ENCODE data around the gene KLHL40.

The KLHL40 gene

DNA sequence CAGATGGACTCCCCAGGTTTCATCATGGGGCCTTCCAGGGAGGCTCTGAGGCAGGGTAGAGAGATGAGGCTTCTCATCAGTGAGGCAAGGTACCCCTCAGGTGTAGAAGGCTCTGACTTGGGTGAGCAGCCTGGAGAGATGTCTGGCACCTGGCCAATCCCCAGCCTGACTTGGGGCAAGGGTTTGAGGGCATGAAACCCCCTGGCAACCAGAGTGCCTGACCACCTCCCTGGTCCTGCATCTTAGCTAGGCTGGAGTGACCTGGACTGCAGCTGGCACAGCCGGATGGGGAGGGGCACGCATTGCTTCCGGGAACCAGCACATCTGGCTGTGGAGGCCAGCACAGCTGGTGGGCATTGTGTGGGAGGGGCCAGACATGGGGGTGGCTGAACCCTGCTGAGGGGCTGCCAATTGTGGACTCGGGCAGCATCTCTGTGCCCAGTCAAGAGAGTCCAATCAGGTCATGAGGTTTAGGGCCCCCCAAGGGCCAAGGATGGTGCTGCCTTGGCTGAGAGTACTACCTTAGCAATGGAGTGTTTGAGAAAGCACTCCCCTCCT is 29.9 kb upstream of the KLHL40 start:
- CTCF ChIA-PET, result no interaction called here
- POLR2A ChIA-PET, result no interaction called here
- DNase-seq (ENCODE audit: extremely low spot score), result no peak
- TF ChIP-seq BHLHE40 (IDR thresholded peaks at IDR 0.05; ENCODE audit: borderline replicate concordance) (no peak), FOXM1 (IDR thresholded peaks at IDR 0.05; ENCODE audit: borderline replicate concordance) (peak; percentile 49; the same call in 1 of the 2 replicates), HDGF (IDR thresholded peaks at IDR 0.05; ENCODE audit: borderline replicate concordance) (0 out of 2 replicates have a peak, but pooled peaks have one; percentile 14), LEF1 (IDR thresholded peaks at IDR 0.05; ENCODE audit: borderline replicate concordance) (no peak)

DNA sequence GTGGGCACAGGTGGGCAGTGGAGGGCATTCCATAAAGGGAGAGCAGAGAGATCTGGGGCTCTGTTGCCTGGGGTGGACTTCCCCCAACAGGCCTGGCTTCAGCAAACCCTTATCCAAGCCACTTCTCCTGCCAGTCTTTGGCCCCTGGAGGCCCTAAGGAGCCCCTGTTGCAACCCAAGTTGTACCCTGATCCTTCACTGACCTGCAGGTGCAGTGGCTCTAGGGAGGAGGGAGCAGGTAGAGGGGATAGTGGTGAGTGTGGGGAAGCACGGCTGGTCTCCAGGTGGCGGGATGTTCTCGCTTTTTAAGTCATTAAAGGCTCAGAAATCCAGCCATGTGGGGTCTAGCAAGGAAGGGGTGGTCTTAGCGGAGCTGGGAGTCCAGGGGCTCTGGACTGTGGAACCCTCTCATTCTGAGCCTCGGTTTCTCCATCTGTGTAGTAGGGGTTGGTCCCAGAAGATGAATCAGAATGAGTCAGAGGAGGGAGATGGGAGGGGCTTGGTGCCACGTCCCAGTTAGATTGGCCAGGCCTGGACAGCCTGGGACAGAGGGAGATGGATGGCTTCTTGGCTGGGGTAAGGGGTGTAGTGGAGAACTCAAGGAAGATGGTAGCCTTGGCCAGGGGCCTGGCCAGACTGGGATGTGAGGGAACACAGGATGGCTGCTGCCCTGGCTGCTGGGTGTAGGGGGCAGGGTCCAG is 29.2 kb upstream of the KLHL40 start:
- POLR2A ChIA-PET, result no interaction called here
- CTCF ChIA-PET, result no interaction called here
- TF ChIP-seq CTBP1 (IDR thresholded peaks at IDR 0.05; ENCODE audit: borderline replicate concordance), result no peak
- TF ChIP-seq L3MBTL2 (conservative IDR thresholded peaks at IDR 0.05), result no peak
- TF ChIP-seq FOXK2 (IDR thresholded peaks at IDR 0.05), result no peak
- no peak for TF ChIP-seq NFRKB (IDR thresholded peaks at IDR 0.05)
- TF ChIP-seq, protein P1, sequence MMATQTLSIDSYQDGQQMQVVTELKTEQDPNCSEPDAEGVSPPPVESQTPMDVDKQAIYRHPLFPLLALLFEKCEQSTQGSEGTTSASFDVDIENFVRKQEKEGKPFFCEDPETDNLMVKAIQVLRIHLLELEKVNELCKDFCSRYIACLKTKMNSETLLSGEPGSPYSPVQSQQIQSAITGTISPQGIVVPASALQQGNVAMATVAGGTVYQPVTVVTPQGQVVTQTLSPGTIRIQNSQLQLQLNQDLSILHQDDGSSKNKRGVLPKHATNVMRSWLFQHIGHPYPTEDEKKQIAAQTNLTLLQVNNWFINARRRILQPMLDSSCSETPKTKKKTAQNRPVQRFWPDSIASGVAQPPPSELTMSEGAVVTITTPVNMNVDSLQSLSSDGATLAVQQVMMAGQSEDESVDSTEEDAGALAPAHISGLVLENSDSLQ (IDR thresholded peaks at IDR 0.05), result no peak; the same call in 1 of the 2 replicates
- no peak for TF ChIP-seq BHLHE40 (IDR thresholded peaks at IDR 0.05; ENCODE audit: borderline replicate concordance)
- no peak for TF ChIP-seq SUZ12 (IDR thresholded peaks at IDR 0.05)
- TF ChIP-seq TARDBP (IDR thresholded peaks at IDR 0.05), result no peak
- no peak for TF ChIP-seq ZNF384 (IDR thresholded peaks at IDR 0.05)
- no peak for TF ChIP-seq LEF1 (IDR thresholded peaks at IDR 0.05; ENCODE audit: borderline replicate concordance)
- TF ChIP-seq SP1 (IDR thresholded peaks at IDR 0.05), result no peak
- TF ChIP-seq ARNT (IDR thresholded peaks at IDR 0.05), result no peak
- no peak for TF ChIP-seq FOXM1 (IDR thresholded peaks at IDR 0.05; ENCODE audit: borderline replicate concordance)
- TF ChIP-seq ELF4 (IDR thresholded peaks at IDR 0.05), result no peak
- TF ChIP-seq FOXA1 (IDR thresholded peaks at IDR 0.05), result no peak
- no peak for TF ChIP-seq HDGF (IDR thresholded peaks at IDR 0.05; ENCODE audit: borderline replicate concordance)
- DNase-seq (ENCODE audit: extremely low spot score), result no peak

DNA sequence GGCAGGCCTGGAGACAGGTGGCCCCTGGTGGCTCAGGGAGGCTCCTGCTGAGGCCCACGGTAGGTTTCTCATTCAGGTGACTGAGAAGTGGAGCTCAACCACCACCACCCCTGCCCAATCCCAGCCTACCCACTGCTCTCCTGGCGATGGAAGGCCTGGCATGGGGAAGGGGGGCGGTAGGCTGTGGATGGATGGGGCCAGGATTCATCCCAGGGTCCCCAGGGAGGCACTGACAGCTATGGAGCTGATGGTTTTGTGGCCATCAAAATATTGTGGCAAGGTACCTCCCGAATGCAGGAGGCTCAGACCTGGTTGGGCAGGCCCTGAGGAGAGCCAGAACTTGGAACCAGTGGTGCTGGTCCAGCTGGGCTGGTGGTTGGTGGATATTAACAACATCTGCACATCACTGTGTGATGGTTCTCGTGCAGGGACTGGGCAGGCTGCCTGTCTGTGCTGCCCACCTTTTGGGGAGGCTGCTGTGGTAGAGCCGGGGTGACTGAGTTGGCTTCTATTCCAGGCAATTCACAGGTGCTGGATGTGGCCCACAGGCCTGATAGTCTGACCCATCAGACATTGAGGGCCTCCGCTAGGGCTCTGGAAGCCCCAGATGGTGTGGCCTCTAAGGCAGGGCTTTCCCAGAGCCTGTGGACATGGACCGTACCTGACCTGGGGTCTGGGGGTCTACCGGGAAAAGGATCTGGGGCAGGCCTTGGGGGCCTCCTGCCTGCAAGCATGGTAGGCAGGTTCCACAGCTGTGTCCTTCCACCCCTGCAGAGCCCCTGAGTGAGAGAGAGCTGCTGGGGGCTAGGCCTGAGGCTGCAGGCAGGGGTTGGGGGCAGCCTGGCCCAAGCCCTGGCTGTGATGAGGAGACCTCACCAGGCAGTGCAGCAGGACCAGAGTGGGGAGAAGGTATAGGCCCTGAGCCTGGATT is 28.4 kb upstream of the KLHL40 start:
- no peak for DNase-seq (ENCODE audit: extremely low spot score)
- POLR2A ChIA-PET, result no interaction called here
- CTCF ChIA-PET, result no interaction called here
- TF ChIP-seq FOXK2 (IDR thresholded peaks at IDR 0.05) (no peak), HDGF (IDR thresholded peaks at IDR 0.05; ENCODE audit: borderline replicate concordance) (no peak), SP1 (IDR thresholded peaks at IDR 0.05) (no peak), BHLHE40 (IDR thresholded peaks at IDR 0.05; ENCODE audit: borderline replicate concordance) (no peak), L3MBTL2 (conservative IDR thresholded peaks at IDR 0.05) (no peak), FOXA1 (IDR thresholded peaks at IDR 0.05) (no peak), ZNF384 (IDR thresholded peaks at IDR 0.05) (no peak)

DNA sequence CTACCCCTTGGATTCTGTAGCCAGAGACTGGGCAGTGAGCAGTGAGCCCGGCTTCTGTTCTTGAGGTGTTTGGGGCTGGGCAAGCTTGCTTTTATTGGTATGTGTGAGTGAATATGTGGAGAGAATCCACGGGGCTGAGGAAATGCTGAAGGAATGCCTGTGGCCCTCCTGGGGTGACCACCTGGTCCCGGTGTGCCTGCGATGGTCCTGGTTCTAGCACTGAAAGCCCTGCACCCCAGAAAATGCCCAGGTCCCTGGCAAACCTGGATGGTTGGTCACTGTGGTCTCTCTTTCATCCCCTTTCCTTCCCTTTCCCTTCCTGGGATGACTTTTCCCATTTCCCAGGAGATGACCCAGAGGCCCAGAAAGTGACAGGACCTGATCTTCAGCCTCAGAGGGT is 27.7 kb upstream of the KLHL40 start:
- CTCF ChIA-PET, result no interaction called here

DNA sequence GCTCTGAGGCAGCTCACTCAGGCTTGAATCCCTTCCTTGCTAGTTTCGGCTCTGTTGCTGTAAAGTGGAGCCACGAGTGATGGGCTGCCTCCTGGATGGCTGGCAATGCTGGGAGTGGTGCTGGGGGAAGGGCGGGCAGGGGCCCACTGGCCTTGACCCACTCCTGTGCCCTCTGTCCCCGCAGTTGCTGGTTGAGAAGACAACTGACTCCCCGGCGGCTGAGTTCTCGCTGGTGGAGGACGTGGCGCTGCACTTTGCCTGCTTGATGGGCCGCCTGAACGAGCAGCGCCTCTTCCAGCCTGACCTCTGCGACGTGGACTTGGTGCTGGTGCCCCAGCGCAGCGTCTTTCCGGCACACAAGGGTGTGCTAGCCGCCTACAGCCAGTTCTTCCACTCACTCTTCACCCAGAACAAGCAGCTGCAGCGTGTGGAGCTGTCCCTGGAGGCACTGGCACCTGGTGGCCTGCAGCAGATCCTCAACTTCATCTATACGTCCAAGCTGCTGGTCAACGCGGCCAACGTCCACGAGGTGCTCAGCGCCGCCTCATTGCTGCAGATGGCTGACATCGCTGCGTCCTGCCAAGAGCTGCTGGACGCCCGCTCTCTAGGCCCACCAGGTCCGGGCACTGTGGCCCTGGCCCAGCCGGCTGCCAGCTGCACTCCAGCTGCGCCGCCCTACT is 27.1 kb upstream of the KLHL40 start:
- ChIA-PET POLR2A (no interaction called here), CTCF (no interaction called here)
- TF ChIP-seq LEF1 (IDR thresholded peaks at IDR 0.05; ENCODE audit: borderline replicate concordance), result no peak
- no peak for TF ChIP-seq ARNT (IDR thresholded peaks at IDR 0.05)
- TF ChIP-seq TARDBP (IDR thresholded peaks at IDR 0.05), result no peak
- no peak for TF ChIP-seq NFRKB (IDR thresholded peaks at IDR 0.05)
- no peak for TF ChIP-seq L3MBTL2 (conservative IDR thresholded peaks at IDR 0.05)
- TF ChIP-seq FOXM1 (IDR thresholded peaks at IDR 0.05; ENCODE audit: borderline replicate concordance), result no peak
- no peak for TF ChIP-seq ZNF384 (IDR thresholded peaks at IDR 0.05)
- TF ChIP-seq FOXK2 (IDR thresholded peaks at IDR 0.05), result no peak
- TF ChIP-seq CTBP1 (IDR thresholded peaks at IDR 0.05; ENCODE audit: borderline replicate concordance), result no peak
- no peak for TF ChIP-seq FOXA1 (IDR thresholded peaks at IDR 0.05)
- no peak for TF ChIP-seq HDGF (IDR thresholded peaks at IDR 0.05; ENCODE audit: borderline replicate concordance)
- TF ChIP-seq SP1 (IDR thresholded peaks at IDR 0.05), result no peak
- no peak for DNase-seq (ENCODE audit: extremely low spot score)

More for the DNA sequence above, 27.7 kb upstream of the KLHL40 start:
- POLR2A ChIA-PET, result no interaction called here
- TF ChIP-seq ELF4 (IDR thresholded peaks at IDR 0.05), result no peak
- no peak for TF ChIP-seq SUZ12 (IDR thresholded peaks at IDR 0.05)
- TF ChIP-seq FOXA1 (IDR thresholded peaks at IDR 0.05), result no peak
- no peak for TF ChIP-seq SP1 (IDR thresholded peaks at IDR 0.05)
- TF ChIP-seq CTBP1 (IDR thresholded peaks at IDR 0.05; ENCODE audit: borderline replicate concordance), result no peak
- TF ChIP-seq FOXK2 (IDR thresholded peaks at IDR 0.05), result no peak
- TF ChIP-seq HDGF (IDR thresholded peaks at IDR 0.05; ENCODE audit: borderline replicate concordance), result no peak
- TF ChIP-seq LEF1 (IDR thresholded peaks at IDR 0.05; ENCODE audit: borderline replicate concordance), result no peak
- TF ChIP-seq FOXM1 (IDR thresholded peaks at IDR 0.05; ENCODE audit: borderline replicate concordance), result no peak
- no peak for TF ChIP-seq L3MBTL2 (conservative IDR thresholded peaks at IDR 0.05)
- TF ChIP-seq TARDBP (IDR thresholded peaks at IDR 0.05), result no peak
- TF ChIP-seq, protein P1 (IDR thresholded peaks at IDR 0.05), result no peak
- TF ChIP-seq NFRKB (IDR thresholded peaks at IDR 0.05), result no peak
- TF ChIP-seq BHLHE40 (IDR thresholded peaks at IDR 0.05; ENCODE audit: borderline replicate concordance), result no peak
- TF ChIP-seq ARNT (IDR thresholded peaks at IDR 0.05), result no peak
- DNase-seq (ENCODE audit: extremely low spot score), result no peak
